Activated CD4-positive, alpha-beta T cell treated with anti-CD3 and anti-CD28 coated beads, Interleukin-2, Interleukin-6, amounts not matched to agents 100 ng/mL and 50 ng/mL, durations not matched to agents 16 hours and 8 hours (primary cell): ENCODE data around the gene LMAN2.
"Not testable (repeated sequence)": the region's sequence is repeated elsewhere in the genome, so short reads cannot be mapped to it uniquely, and the experiment has no call there.

Source experiments
- DNase-seq: peaks from one replicate; pipeline ENCODE4 v3.0.0-alpha.2; 2020

Gene LMAN2

GRCh38 chr5:177325868-177326381 lies 25.5 kb downstream of the LMAN2 start:
- DNase-seq, result no peak

GRCh38 chr5:177320879-177321278 lies 30.6 kb downstream of the LMAN2 start:
- no peak for DNase-seq

DNA sequence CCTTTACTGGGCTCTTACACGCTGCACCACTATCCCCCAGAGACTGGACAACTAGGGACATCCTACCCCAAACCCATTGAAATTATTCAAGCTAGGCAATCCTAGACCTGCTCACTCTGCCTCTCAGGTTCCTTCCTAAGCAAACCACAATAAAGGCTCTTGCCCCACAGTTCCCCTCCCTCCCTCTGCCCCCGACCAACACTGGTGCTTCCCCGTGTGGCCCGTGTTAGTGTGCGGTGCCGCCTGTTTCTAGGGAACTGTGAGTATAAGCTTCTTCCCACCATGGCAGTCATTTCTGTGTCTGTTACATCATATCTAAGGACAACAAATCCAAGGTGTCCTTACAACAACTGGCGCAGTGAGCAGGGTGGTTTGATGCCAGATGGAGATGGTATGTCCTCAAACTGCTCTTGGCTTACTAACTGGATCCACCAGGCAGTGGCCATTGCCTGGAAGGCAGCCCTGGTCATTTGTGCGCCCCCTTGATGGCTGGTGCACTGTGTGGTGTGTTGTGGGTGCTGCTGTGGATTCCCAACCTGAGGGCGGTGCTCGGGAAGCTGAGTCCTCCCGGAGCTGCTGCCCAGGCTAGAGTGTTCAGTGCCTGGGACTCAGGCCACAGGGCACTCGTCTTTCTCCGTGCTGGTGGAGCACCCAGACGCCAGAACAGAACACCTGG lies 31.4 kb downstream of the LMAN2 start:
- DNase-seq, result no peak

DNA sequence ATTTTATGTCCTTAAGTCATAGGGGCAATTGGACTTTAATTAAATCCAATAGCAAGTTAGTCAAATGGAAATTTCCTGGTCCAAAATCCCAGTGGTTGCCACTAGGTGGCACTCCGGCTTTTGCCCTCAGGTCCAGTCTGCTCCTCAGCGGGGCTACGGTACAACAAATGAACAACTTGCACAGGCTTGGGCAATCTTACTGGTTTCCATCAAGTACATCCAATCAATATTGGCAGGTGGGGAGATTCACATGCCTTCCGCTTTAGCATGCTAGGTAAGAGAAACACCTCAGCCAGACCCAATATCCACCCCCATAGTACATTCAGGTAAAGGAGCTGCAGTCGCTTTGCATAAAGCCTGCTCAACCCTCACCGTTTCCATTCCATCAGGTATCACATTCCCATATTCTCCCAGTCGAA lies 33.5 kb downstream of the LMAN2 start:
- DNase-seq, result peak; percentile 82

GRCh38 chr5:177316005-177316404 lies 35.5 kb downstream of the LMAN2 start:
- no peak for DNase-seq

DNA sequence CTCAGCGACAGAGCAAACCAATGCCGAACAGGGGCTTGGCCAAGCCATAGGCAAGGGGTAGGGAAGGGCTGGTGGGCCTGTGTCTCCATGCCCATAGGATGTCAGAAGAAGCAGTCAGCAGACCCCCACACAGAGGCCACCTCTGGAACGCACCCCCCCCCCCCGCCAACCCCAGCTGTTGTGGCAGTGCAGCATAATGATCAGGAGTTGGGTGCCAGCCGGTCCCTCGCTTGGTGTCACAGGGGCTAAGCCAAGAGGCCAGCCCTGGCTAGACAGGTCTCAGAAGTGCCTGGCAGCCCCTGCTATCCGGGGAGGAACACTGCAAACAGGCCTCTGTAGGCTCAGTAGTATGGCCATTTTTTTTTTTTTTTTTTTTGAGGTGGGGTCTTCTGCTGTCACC lies 36.1 kb downstream of the LMAN2 start:
- DNase-seq, result no peak

GRCh38 chr5:177314376-177315342 lies 36.8 kb downstream of the LMAN2 start:
- DNase-seq, result no peak

DNA sequence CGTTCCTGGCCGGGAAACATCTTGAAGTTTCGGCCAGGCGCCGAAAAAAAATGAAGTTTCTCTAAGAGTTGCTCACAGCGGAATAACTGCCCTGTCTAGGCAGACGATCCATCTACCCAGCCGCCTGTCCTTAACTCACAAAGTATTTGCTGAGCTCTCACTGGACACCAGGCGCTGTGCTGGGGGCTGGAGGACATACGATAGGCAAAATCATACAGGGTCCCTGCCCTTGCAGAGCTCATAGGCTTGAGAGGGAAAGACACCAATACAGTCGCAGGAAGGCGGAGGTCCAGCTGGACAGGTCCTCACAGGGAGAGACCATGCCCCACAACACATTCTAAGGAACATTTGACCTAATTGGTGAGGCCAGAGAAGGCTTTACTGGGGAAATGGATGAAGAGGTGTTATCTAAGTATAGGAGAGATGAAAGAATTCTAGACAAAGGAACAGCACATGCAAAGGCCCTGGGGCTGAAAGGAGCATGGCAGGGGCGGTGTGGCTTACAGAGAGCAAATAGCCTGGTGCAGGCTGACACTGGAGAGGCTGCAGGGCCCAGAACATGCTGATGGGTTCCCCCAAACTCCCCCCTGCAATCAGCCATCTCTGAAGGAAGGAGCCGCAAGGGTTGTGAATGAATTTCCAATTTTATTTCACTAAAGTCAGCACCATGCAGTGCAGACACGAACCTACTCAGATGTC lies 37.8 kb downstream of the LMAN2 start:
- DNase-seq, result no peak

GRCh38 chr5:177312649-177313181 lies 38.8 kb downstream of the LMAN2 start:
- peak; percentile 75 for DNase-seq

GRCh38 chr5:177311723-177312648 lies 39.5 kb downstream of the LMAN2 start, which contains the start of gene MXD3:
TSS of gene MXD3 (minus strand) at chr5:177311898. CDS start at chr5:177311830, 68 bp downstream.
- peak; percentile 99 for DNase-seq

DNA sequence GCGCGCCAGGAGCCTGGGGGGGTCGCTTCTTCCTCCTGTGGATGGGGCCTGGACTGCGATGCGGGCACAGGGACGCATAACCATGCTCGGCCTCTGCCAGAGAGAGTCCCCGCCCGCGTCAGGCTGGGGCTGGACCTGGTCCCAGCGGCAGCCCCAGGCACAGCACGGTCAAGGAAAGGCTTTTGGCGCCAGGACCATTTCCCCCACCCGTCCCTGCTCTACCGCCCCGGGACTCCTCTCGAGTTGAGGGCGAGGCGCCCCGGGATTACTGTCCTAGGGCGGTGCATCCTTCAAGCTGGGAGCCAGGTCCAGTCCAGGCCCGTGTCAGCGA lies 40.1 kb downstream of the LMAN2 start:
- no peak for DNase-seq

DNA sequence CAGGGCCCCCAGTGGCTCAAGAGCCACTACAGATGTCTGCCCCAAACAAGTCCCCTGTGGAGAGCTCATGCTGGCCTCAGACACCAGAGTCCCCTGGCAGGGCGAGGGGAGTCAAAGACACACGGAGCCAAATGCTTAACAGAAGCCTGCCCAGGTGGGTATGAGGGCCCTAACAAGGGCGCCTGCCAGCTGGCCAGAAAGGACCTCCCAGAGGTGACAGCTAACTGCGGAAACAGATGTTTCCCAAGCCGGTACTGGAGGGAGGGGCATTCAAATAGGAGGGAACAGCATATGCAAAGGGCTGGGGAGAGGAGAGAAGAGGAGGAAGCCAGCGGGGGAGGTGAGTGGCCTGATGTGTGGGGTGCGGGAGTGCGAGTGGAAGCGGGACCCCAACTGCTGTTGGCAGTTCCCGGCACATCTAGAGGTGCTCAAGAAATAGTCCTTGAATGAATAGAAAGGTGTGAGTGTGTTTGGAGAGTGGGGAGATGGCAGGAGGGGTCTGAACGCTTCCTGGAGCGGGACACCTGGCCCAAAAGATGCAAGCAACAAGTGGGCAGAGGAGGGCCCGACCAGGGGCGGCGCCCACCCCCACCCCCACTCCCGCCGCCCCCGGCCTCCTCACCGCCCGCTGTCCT lies 40.6 kb downstream of the LMAN2 start:
- DNase-seq, result no peak

GRCh38 chr5:177310332-177310731 lies 41.1 kb downstream of the LMAN2 start:
- no peak for DNase-seq

DNA sequence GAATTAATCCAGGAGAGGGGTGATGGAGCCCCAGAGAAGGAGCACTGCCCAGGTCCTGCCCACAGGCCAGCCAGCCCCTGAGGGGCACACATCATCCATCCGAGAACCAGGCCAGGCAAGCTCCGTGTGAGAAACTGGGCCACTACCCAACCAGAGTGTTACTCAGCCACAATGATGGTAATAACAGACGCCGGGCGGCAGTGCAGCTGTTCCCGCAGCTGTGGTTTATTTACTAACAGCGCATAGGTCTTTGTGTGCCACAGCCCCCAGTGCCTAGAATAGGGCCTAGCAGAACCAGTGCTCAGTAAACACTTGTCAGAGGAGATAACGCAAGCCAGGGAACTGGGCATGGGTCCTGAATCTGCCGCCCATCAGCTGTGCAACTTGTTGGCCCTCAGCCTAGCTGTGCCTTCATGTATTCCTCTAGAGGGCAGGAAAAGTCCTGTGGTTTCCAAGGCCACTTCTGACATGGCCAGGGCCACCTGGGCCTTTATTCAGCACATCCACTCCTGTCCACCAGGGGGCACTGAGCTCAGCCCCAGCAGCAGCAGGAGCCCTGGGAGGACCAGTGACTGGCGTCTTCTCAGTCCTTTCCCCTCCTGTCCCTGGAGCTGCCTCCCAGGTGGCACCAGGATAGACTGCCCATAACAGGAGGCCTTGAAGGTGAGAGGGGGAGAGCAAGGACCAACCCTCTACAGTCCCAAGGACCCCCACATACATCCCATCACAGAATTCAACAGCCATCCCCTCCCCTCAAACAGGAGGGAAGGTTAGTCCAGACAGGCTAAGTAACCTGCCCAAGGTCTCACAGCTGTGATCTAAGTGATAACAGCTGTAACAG lies 41.9 kb downstream of the LMAN2 start:
- peak; percentile 87 for DNase-seq

DNA sequence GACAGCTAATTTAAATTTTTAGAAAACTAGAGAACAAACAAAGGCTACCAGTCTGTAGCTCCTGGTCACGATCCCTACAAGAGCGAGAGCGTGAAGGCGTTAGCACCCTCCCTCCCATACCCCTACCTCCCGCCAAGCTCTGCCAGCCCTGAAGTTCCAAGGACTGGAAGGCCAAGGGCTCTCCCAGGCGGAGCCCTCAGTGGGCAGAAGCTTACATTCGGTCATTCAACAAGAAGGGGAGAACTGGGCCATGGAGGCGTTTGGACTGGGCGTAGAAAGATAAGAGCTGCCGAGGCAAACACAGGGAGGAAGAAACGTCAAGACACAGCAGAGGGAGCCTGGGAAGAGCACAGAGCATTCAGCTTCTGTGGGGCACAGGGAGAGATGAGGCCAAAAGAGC lies 42.7 kb downstream of the LMAN2 start:
- no peak for DNase-seq

GRCh38 chr5:177307544-177308363 lies 43.7 kb downstream of the LMAN2 start:
- no peak for DNase-seq

DNA sequence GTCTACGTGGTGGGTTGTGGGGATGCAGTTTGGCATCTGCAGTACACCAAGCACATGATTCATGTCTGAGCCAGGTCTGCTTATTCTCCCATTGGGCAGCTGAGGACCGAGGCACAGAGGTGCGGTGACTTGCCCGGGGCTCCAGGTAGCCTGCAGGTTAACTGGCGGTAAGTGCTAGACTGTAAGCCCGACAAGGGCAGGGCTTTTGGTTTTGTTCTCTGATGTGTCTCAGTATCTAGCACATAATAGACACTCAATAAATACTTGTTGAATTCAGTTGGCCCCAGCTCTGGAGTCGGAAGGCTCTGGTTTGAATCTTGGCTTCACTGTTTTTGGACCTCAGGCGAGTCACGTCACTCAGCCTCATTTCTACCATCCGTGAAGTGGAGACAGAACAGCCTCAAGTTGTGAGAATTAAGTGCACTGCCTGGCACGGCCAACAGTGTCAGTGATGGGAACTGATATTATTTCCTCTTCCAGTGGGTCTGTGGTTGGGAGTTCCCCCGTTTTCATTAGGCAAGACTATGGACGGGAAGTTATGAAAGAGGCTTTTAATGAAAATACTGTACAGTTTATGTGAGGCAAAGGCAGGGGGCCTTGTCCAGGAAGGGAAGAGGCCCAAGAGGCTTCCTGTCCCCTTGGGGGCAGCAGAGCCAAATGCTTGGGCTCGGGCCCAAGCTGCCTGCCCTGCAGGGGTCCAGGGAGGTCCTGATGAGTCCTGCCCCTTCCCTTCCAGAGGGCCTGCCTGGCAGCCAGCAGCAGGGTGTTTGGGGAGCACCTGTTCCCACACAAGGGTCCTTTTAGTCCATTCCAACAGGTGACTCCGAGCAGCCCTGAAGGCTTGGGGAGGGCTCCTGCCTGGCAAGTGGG lies 44.6 kb downstream of the LMAN2 start:
- DNase-seq, result no peak

DNA sequence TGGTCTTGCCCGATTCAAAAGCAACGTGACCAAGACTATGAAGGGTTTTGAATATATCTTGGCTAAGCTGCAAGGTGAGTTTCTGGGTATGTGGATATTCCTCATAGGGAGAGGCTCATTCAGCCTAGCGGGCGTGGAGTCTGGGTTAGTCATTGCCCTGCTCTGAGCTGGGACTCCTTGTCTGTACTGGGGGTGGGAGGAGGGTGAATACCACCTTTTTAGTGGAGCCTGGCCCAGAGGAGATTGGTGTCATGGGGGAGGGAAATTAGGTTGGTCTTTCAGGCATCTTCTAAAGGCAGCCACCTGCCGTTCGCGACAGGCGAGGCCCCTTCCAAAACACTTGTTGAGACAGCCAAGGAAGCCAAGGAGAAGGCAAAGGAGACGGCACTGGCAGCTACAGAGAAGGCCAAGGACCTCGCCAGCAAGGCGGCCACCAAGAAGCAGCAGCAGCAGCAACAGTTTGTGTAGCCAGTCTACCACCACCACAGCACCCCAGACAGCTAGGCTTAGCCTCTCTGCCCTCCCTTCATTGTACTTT lies 45.3 kb downstream of the LMAN2 start:
- DNase-seq, result not testable (repeated sequence)
